Esophagus squamous epithelium (tissue), 4 donors: ENCODE measurements around the gene HNF4A.

ENCODE experiments used
- CTCF ChIP-seq, 6 experiments: fragments of 450-650 bp in 4 of 6; fragments of 200-600 bp in 2 of 6; sonication (generic) in 2 of 6; IDR thresholded peaks; one replicate each; pipeline ENCODE4 v1.5.1; 2016 to 2019; ENCODE audit warnings: antibody characterized with exemption in 6 of 6, mild to moderate bottlenecking in 4 of 6, moderate library complexity in 4 of 6
- POLR2A ChIP-seq, 4 donors: fragments of 450-650 bp; IDR thresholded peaks; one replicate each; pipeline ENCODE4 v1.6.1; 2017; ENCODE audit warnings: antibody characterized with exemption in 4 of 4, mild to moderate bottlenecking in 4 of 4, moderate library complexity in 3 of 4

- TF ChIP-seq CTCF (IDR thresholded peaks at IDR 0.05) (no peak), POLR2A (IDR thresholded peaks at IDR 0.05) (no peak)
Observed at GRCh38 chr20:44360221-44360620, 4.7 kb downstream of the HNF4A start.
